Measurements from ENCODE around the gene SMIM21.

The SMIM21 gene

GRCh38 chr18:75427603-75428002, at the start of gene SMIM21:
SMIM21 (minus strand) TSS chr18:75427703; CDS start chr18:75427563, 140 bp downstream.
- H3K9me3 ChIP-seq (ENCODE audit: insufficient read depth, low read length) = peaks cover under 1% of the 10 kb centered on the region; the same call in 1 of the 2 replicates
- no peaks in the 10 kb centered on the region for H3K4me1 ChIP-seq (ENCODE audit: insufficient read depth, insufficient read length)
- no peak within 1 kb of the TSS for H3K9ac ChIP-seq (ENCODE audit: insufficient read length, low read depth)
- H3K4me3 ChIP-seq (ENCODE audit: insufficient read length, low read depth) = no peak within 1 kb of the TSS
- no peaks in the 10 kb centered on the region for H3K27me3 ChIP-seq (ENCODE audit: insufficient read depth, insufficient read length)
- TF ChIP-seq SUZ12 (IDR thresholded peaks at IDR 0.05; ENCODE audit: extremely low read depth, insufficient read depth, insufficient read length) = no peak
- no peak for TF ChIP-seq YY1 (IDR thresholded peaks at IDR 0.05; ENCODE audit: insufficient read depth, insufficient read length)
- no peak for TF ChIP-seq ZNF274 (IDR thresholded peaks at IDR 0.05; ENCODE audit: low read depth, low read length)
- DNase-seq (ENCODE audit: low read depth, low spot score) = no peak
- no peaks in the 10 kb centered on the region for H3K36me3 ChIP-seq (ENCODE audit: insufficient read depth, insufficient read length, low read length)

- H3K36me3 ChIP-seq (ENCODE audit: insufficient read depth, insufficient read length, low read length) = no peaks in the 10 kb centered on the region
- no peaks in the 10 kb centered on the region for H3K4me1 ChIP-seq (ENCODE audit: insufficient read depth, insufficient read length)
- no peak for TF ChIP-seq ZNF274 (IDR thresholded peaks at IDR 0.05; ENCODE audit: low read depth, low read length)
- no peaks in the 10 kb centered on the region for H3K9me3 ChIP-seq (ENCODE audit: insufficient read depth, low read length)
- no peak overlapping the region for H3K9ac ChIP-seq (ENCODE audit: insufficient read length, low read depth)
- H3K27me3 ChIP-seq (ENCODE audit: insufficient read depth, insufficient read length) = no peaks in the 10 kb centered on the region
- DNase-seq (ENCODE audit: low read depth, low spot score) = no peak
- H3K4me3 ChIP-seq (ENCODE audit: insufficient read length, low read depth) = no peak overlapping the region
These were observed 47.7 kb upstream of the SMIM21 start for GRCh38 chr18:75475228-75475627.

- Histone ChIP-seq H3K9me3 (ENCODE audit: insufficient read depth, low read length) (no peaks in the 10 kb centered on the region), H3K9ac (ENCODE audit: insufficient read length, low read depth) (no peak overlapping the region), H3K27me3 (ENCODE audit: insufficient read depth, insufficient read length) (no peaks in the 10 kb centered on the region), H3K4me3 (ENCODE audit: insufficient read length, low read depth) (no peak overlapping the region), H3K36me3 (ENCODE audit: insufficient read depth, insufficient read length, low read length) (no peaks in the 10 kb centered on the region), H3K4me1 (ENCODE audit: insufficient read depth, insufficient read length) (no peaks in the 10 kb centered on the region)
- no peak for TF ChIP-seq SUZ12 (IDR thresholded peaks at IDR 0.05; ENCODE audit: extremely low read depth, insufficient read depth, insufficient read length)
- no peak for TF ChIP-seq ZNF274 (IDR thresholded peaks at IDR 0.05; ENCODE audit: low read depth, low read length)
- no peak for TF ChIP-seq YY1 (IDR thresholded peaks at IDR 0.05; ENCODE audit: insufficient read depth, insufficient read length)
- no peak for DNase-seq (ENCODE audit: low read depth, low spot score)
These were observed 46.8 kb upstream of the SMIM21 start for GRCh38 chr18:75474332-75474731.

- H3K4me3 ChIP-seq (ENCODE audit: insufficient read length, low read depth) = no peak overlapping the region
- DNase-seq (ENCODE audit: low read depth, low spot score) = no peak
- H3K4me1 ChIP-seq (ENCODE audit: insufficient read depth, insufficient read length) = no peaks in the 10 kb centered on the region
- no peak overlapping the region for H3K9ac ChIP-seq (ENCODE audit: insufficient read length, low read depth)
- no peaks in the 10 kb centered on the region for H3K27me3 ChIP-seq (ENCODE audit: insufficient read depth, insufficient read length)
- no peak for TF ChIP-seq YY1 (IDR thresholded peaks at IDR 0.05; ENCODE audit: insufficient read depth, insufficient read length)
- no peak for TF ChIP-seq SUZ12 (IDR thresholded peaks at IDR 0.05; ENCODE audit: extremely low read depth, insufficient read depth, insufficient read length)
- TF ChIP-seq ZNF274 (IDR thresholded peaks at IDR 0.05; ENCODE audit: low read depth, low read length) = no peak
- no peaks in the 10 kb centered on the region for H3K36me3 ChIP-seq (ENCODE audit: insufficient read depth, insufficient read length, low read length)
- H3K9me3 ChIP-seq (ENCODE audit: insufficient read depth, low read length) = no peaks in the 10 kb centered on the region
These were observed 45.8 kb upstream of the SMIM21 start for GRCh38 chr18:75473316-75473715.

- no peaks in the 10 kb centered on the region for H3K4me1 ChIP-seq (ENCODE audit: insufficient read depth, insufficient read length)
- H3K36me3 ChIP-seq (ENCODE audit: insufficient read depth, insufficient read length, low read length) = no peaks in the 10 kb centered on the region
- TF ChIP-seq SUZ12 (IDR thresholded peaks at IDR 0.05; ENCODE audit: extremely low read depth, insufficient read depth, insufficient read length) = no peak
- TF ChIP-seq YY1 (IDR thresholded peaks at IDR 0.05; ENCODE audit: insufficient read depth, insufficient read length) = no peak
- TF ChIP-seq ZNF274 (IDR thresholded peaks at IDR 0.05; ENCODE audit: low read depth, low read length) = no peak
- no peak overlapping the region for H3K9ac ChIP-seq (ENCODE audit: insufficient read length, low read depth)
- H3K4me3 ChIP-seq (ENCODE audit: insufficient read length, low read depth) = no peak overlapping the region
- no peaks in the 10 kb centered on the region for H3K9me3 ChIP-seq (ENCODE audit: insufficient read depth, low read length)
- DNase-seq (ENCODE audit: low read depth, low spot score) = no peak
- no peaks in the 10 kb centered on the region for H3K27me3 ChIP-seq (ENCODE audit: insufficient read depth, insufficient read length)
These were observed 45.4 kb upstream of the SMIM21 start for GRCh38 chr18:75472906-75473305.

GRCh38 chr18:75472396-75472795, 44.9 kb upstream of the SMIM21 start:
- no peaks in the 10 kb centered on the region for H3K4me1 ChIP-seq (ENCODE audit: insufficient read depth, insufficient read length)
- H3K36me3 ChIP-seq (ENCODE audit: insufficient read depth, insufficient read length, low read length) = no peaks in the 10 kb centered on the region
- no peak for TF ChIP-seq YY1 (IDR thresholded peaks at IDR 0.05; ENCODE audit: insufficient read depth, insufficient read length)
- no peak for TF ChIP-seq ZNF274 (IDR thresholded peaks at IDR 0.05; ENCODE audit: low read depth, low read length)
- TF ChIP-seq SUZ12 (IDR thresholded peaks at IDR 0.05; ENCODE audit: extremely low read depth, insufficient read depth, insufficient read length) = no peak

GRCh38 chr18:75471850-75472249, 44.3 kb upstream of the SMIM21 start:
- no peak overlapping the region for H3K9ac ChIP-seq (ENCODE audit: insufficient read length, low read depth)
- TF ChIP-seq SUZ12 (IDR thresholded peaks at IDR 0.05; ENCODE audit: extremely low read depth, insufficient read depth, insufficient read length) (no peak), ZNF274 (IDR thresholded peaks at IDR 0.05; ENCODE audit: low read depth, low read length) (no peak), YY1 (IDR thresholded peaks at IDR 0.05; ENCODE audit: insufficient read depth, insufficient read length) (no peak)
- H3K9me3 ChIP-seq (ENCODE audit: insufficient read depth, low read length) = no peaks in the 10 kb centered on the region
- no peaks in the 10 kb centered on the region for H3K4me1 ChIP-seq (ENCODE audit: insufficient read depth, insufficient read length)
- H3K27me3 ChIP-seq (ENCODE audit: insufficient read depth, insufficient read length) = no peaks in the 10 kb centered on the region
- H3K4me3 ChIP-seq (ENCODE audit: insufficient read length, low read depth) = no peak overlapping the region
- H3K36me3 ChIP-seq (ENCODE audit: insufficient read depth, insufficient read length, low read length) = no peaks in the 10 kb centered on the region
- DNase-seq (ENCODE audit: low read depth, low spot score) = no peak

More at GRCh38 chr18:75472396-75472795, 44.9 kb upstream of the SMIM21 start:
- DNase-seq (ENCODE audit: low read depth, low spot score) = no peak
- H3K9ac ChIP-seq (ENCODE audit: insufficient read length, low read depth) = no peak overlapping the region
- H3K9me3 ChIP-seq (ENCODE audit: insufficient read depth, low read length) = no peaks in the 10 kb centered on the region
- H3K27me3 ChIP-seq (ENCODE audit: insufficient read depth, insufficient read length) = no peaks in the 10 kb centered on the region
- no peak overlapping the region for H3K4me3 ChIP-seq (ENCODE audit: insufficient read length, low read depth)

GRCh38 chr18:75467851-75468250, 40.3 kb upstream of the SMIM21 start:
- no peak for DNase-seq (ENCODE audit: low read depth, low spot score)
- Histone ChIP-seq H3K9me3 (ENCODE audit: insufficient read depth, low read length) (no peaks in the 10 kb centered on the region), H3K4me1 (ENCODE audit: insufficient read depth, insufficient read length) (no peaks in the 10 kb centered on the region), H3K9ac (ENCODE audit: insufficient read length, low read depth) (no peak overlapping the region), H3K36me3 (ENCODE audit: insufficient read depth, insufficient read length, low read length) (no peaks in the 10 kb centered on the region), H3K4me3 (ENCODE audit: insufficient read length, low read depth) (no peak overlapping the region), H3K27me3 (ENCODE audit: insufficient read depth, insufficient read length) (no peaks in the 10 kb centered on the region)
- TF ChIP-seq YY1 (IDR thresholded peaks at IDR 0.05; ENCODE audit: insufficient read depth, insufficient read length) (no peak), ZNF274 (IDR thresholded peaks at IDR 0.05; ENCODE audit: low read depth, low read length) (no peak), SUZ12 (IDR thresholded peaks at IDR 0.05; ENCODE audit: extremely low read depth, insufficient read depth, insufficient read length) (no peak)

Measured in NT2/D1 (cell line).